GM19467 (cell line): Measurements from ENCODE around the gene SPECC1L.

Experiments
- ATAC-seq: cut with Tn5 transposase; IDR thresholded peaks from one replicate; pipeline ENCODE4 v1.9.1; 2021; ENCODE audit warnings: mild to moderate bottlenecking, moderate library complexity; ENCODE audit not compliant: unreplicated experiment

The SPECC1L gene

DNA sequence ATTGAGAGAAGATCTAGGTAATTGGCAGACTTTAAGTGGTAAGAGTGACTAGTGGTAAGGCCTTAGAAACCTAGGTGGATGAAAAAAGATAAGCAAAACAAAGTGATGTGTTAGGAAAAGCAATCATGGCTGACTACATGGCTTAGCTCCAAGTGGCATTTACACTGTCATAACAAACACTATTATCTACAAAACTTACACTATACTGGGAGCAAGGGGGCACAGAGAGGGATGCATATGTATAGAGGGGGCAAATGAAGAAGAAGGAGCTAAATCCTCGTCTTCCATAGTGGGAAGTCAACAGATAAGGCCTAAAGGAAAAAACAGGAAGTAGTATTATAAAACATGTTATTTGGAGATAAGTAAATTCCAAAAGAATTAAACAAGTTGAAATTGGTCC, 189.3 kb downstream of the SPECC1L start:
- no peak for ATAC-seq

GRCh38 chr22:24460418-24461089, 189.9 kb downstream of the SPECC1L start:
- no peak for ATAC-seq

DNA sequence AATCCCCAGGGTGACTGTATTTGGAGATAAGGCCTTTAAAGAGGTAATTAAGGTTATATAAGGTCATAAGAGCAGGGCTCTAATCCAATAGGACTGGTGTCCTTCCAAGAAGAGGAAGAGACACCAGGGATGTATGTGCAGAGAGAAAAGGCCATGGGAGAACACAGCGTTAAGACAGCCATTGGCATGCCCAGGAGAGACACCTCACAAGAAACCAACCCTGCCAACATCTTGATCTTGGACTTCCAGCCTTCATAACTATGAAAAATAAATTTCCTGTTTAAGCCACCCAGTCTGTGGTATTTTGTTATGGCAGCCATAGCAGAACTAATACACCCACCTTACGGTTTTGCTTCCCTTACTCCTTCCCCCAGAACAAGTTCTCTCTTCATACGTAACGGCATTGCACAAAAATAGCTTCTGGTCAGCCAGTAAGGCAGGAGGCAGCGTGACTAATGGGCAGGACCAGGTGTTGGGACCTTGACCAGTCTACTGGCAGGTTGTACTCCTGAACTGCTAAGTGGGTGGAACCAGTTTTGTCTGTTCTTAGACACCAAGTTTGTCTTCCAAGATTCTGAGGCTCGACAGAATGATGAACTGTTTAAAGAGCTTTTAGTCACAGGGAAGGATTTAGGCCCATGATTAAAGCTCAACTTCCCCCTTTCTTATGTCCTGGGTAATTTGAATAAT, 192.6 kb downstream of the SPECC1L start:
- ATAC-seq, result no peak

DNA sequence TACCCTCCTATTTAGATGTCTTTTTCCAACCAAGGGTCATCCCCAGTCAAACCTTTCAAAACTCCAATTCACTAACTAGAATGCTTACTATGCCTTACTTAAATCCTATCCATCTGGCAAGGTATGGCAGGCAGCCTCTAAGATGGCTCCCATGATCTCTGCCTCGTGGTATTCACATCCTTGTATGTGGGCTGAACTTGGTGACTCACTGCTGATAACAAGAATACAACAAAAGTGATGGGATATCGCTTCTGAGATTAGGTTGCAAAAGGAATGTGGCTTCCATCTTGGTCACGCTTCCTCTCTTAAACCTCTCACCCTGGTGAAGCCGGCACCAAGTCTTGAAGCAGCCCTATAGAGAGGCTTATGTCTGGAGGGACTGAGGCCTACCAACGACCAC, 194.9 kb downstream of the SPECC1L start:
- no peak for ATAC-seq

DNA sequence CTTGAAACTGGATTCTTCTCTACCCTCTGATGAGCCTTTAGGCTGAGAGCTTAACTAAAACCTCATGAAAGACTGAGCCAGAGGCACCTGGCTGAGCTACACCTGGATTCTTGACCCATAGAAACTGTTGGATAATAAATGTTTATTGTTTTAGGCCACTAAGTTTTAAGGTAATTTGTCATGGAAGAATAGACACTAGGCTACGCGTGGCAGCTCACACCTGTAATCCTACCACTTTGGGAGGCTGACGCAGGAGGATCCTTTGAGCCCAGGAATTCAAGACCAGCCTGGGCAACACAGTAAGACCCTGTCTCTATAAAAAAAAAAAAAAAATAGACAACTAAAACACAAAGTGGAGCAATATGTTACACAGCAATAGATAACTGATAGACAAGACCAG, 195.3 kb downstream of the SPECC1L start:
- ATAC-seq, result no peak

DNA sequence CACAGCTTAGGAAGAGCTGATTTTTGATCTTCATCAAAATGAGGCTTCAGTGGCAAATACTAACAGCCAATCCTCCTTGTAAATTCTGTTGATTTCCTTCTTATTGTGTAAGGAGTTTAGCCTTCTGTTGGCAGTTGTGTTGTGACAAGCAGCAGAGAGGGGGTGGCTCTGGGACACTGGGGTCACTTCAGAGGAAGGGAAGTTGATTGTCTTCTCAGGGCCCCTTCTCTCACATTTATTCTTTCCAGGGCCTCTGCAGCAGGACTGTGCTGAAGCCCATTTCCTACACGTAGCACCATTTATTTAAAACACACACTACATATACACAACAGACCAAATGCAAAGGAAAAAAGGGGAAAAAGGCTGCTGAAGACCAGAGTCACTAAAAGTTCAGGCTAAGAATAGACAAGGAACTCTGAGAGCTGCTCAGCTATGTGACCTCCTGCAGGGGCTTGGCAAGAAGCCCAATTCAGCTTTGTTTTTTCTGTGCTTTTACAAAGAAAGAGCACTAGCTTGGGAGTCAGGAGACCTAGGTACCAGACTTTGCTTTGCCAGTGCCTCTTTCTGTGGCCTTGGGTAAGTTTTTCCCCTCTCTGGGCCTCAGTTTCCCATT, 196.2 kb downstream of the SPECC1L start:
- no peak for ATAC-seq

- no peak for ATAC-seq
These were observed 196.7 kb downstream of the SPECC1L start for GRCh38 chr22:24467340-24467739.
